Bronchial epithelial cell (primary cell): Measurements from ENCODE around the gene ISYNA1. TPM values are rescaled to one million over a fixed set of nuclear protein-coding genes. Genes with fewer than 3 reads are reported as not detected.

Experiments used
- DNase-seq: peaks from one replicate; pipeline ENCODE4 v3.0.0-alpha.2; 2010; ENCODE audit warnings: low read depth
- FAIRE-seq: peaks from 2 replicates; lab custom pipeline; 2011; peaks lifted over from hg19 to GRCh38; lab: Jason Lieb, UNC
- H3K27me3 ChIP-seq: 2 replicates; pipeline ENCODE4 v1.5.1; 2011; ENCODE audit warnings: low read length; ENCODE audit not compliant: control insufficient read depth, insufficient read depth
- H3K36me3 ChIP-seq: 2 replicates; pipeline ENCODE4 v1.5.1; 2011; ENCODE audit warnings: low read length; ENCODE audit not compliant: control insufficient read depth, insufficient read depth
- H3K4me3 ChIP-seq: 2 replicates; pipeline ENCODE4 v1.5.1; 2011; ENCODE audit warnings: mild to moderate bottlenecking, low read depth, low read length, control low read depth
- CTCF ChIP-seq: IDR thresholded peaks from 2 replicates; pipeline ENCODE4 v1.5.1; 2011; ENCODE audit warnings: mild to moderate bottlenecking, moderate library complexity, low read length, control low read depth, inconsistent platforms; ENCODE audit not compliant: insufficient read depth, severe bottlenecking
- total RNA-seq: library from RNA; depleted of rRNA; stranded (reverse); fragments of >200 nt; gene quantifications from 2 replicates; pipeline ENCODE4 v1.2.1, GENCODE V29; 2014

Gene ISYNA1
- total RNA-seq, 1 donor from 2014 or later: 15.3 TPM

- no peak overlapping the region for H3K4me3 ChIP-seq
- no peaks in the 10 kb centered on the region for H3K27me3 ChIP-seq
- TF ChIP-seq CTCF: peak; percentile 89
- no peak for FAIRE-seq
- peaks cover 17% of the 10 kb centered on the region for H3K36me3 ChIP-seq
- no peak for DNase-seq
Observed at GRCh38 chr19:18469069-18469846, 31.3 kb upstream of the ISYNA1 start.

GRCh38 chr19:18468517-18468916 is 30.6 kb upstream of the ISYNA1 start:
- H3K27me3 ChIP-seq: no peaks in the 10 kb centered on the region
- H3K4me3 ChIP-seq: no peak overlapping the region
- FAIRE-seq: no peak
- H3K36me3 ChIP-seq: peaks cover 17% of the 10 kb centered on the region
- TF ChIP-seq CTCF: no peak
- DNase-seq: no peak

GRCh38 chr19:18467978-18468377 is 30.0 kb upstream of the ISYNA1 start:
- FAIRE-seq: no peak
- peaks cover 15% of the 10 kb centered on the region for H3K36me3 ChIP-seq
- DNase-seq: no peak
- no peaks in the 10 kb centered on the region for H3K27me3 ChIP-seq
- TF ChIP-seq CTCF: no peak
- H3K4me3 ChIP-seq: no peak overlapping the region

DNA sequence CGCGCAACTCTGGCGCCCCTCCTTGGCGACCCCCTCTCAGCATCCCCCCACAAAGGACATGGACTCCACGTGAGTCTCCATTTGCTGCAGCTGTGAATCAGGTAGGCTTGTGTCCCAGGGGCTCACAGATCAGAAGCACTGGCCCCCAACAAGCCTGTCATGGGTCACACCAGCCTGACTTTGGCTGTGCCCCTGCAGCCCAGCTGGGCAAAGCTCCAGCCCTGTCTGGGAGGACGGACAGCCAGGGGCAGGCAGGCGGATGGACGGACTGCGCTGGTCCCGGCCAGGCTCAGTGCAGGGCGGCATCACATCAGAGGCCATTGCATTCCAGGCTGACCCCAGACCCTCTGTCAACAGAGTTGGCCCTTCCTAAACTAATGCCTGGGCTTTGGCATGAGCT is 28.4 kb upstream of the ISYNA1 start:
- TF ChIP-seq CTCF: no peak
- H3K4me3 ChIP-seq: no peak overlapping the region
- H3K27me3 ChIP-seq: no peaks in the 10 kb centered on the region
- DNase-seq: no peak
- no peak for FAIRE-seq
- peaks cover 12% of the 10 kb centered on the region for H3K36me3 ChIP-seq

DNA sequence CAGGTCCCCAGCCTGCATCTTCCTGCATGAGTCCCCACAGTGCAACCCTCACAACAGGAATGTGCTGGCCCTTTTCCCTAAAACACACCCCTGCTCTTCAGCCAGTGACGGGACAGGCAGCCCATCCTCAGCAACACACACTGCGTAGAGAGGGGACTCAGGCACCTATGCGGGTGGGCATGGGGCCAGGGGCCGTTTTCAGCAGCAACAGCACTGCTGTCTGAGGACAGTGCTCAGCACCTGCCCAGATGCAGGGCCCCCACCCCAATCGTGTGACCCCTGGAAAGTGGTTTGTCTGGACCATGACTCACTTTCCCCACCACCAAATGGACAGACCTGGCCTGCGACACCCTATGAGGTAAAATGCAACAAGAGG is 28.0 kb upstream of the ISYNA1 start:
- FAIRE-seq: no peak
- no peak for TF ChIP-seq CTCF

More for the DNA sequence above, 28.0 kb upstream of the ISYNA1 start:
- H3K4me3 ChIP-seq: no peak overlapping the region
- H3K36me3 ChIP-seq: peaks cover 14% of the 10 kb centered on the region
- no peaks in the 10 kb centered on the region for H3K27me3 ChIP-seq
- no peak for DNase-seq
